H9 (cell line): ENCODE measurements around the gene SLC35F3. TPM values are rescaled to one million over a fixed set of nuclear protein-coding genes. Genes with fewer than 3 reads are reported as not detected.

Source experiments
- DNase-seq: peaks from one replicate; pipeline ENCODE4 v3.0.0-alpha.2; 2017
- H2AFZ ChIP-seq: one replicate; pipeline ENCODE4 v1.6.1; 2013; ENCODE audit warnings: mild to moderate bottlenecking, low read length, control low read depth, moderate library complexity
- H2AK5ac ChIP-seq: 2 replicates; pipeline ENCODE4 v1.6.1; 2013; ENCODE audit warnings: low read length, control low read depth, mixed read lengths; ENCODE audit not compliant: insufficient read length
- H2BK120ac ChIP-seq: one replicate; pipeline ENCODE4 v1.6.1; 2013; ENCODE audit warnings: low read depth, mild to moderate bottlenecking, low read length, control low read depth, inconsistent platforms; ENCODE audit not compliant: poor library complexity, severe bottlenecking
- H2BK12ac ChIP-seq: 2 replicates; pipeline ENCODE4 v1.6.1; 2013; ENCODE audit warnings: low read length, control low read depth, mixed read lengths, low read depth; ENCODE audit not compliant: insufficient read length
- H2BK15ac ChIP-seq: 2 replicates; pipeline ENCODE4 v1.6.1; 2013; ENCODE audit warnings: low read depth, low read length, control low read depth
- H2BK20ac ChIP-seq: one replicate; pipeline ENCODE4 v1.6.1; 2013; ENCODE audit warnings: low read depth, mild to moderate bottlenecking, low read length, control low read depth, inconsistent platforms; ENCODE audit not compliant: poor library complexity, severe bottlenecking
- H2BK5ac ChIP-seq: 2 replicates; pipeline ENCODE4 v1.6.1; 2013; ENCODE audit warnings: low read length, control low read depth, mixed read lengths; ENCODE audit not compliant: insufficient read length
- H3K14ac ChIP-seq: 2 replicates; pipeline ENCODE4 v1.6.1; 2013; ENCODE audit warnings: low read length, control low read depth; ENCODE audit not compliant: insufficient read depth
- H3K18ac ChIP-seq: 2 replicates; pipeline ENCODE4 v1.6.1; 2013; ENCODE audit warnings: low read depth, mild to moderate bottlenecking, mixed read lengths, low read length, control low read depth; ENCODE audit not compliant: insufficient read length
- H3K23ac ChIP-seq: 2 replicates; pipeline ENCODE4 v1.6.1; 2013; ENCODE audit warnings: low read length, control low read depth, mixed read lengths, low read depth; ENCODE audit not compliant: insufficient read length
- H3K23me2 ChIP-seq: 2 replicates; pipeline ENCODE4 v1.6.1; 2013; ENCODE audit warnings: low read depth, mild to moderate bottlenecking, mixed read lengths, low read length, control low read depth; ENCODE audit not compliant: insufficient read length, poor library complexity, severe bottlenecking
- H3K27ac ChIP-seq: 2 replicates; pipeline ENCODE4 v1.5.1; 2013; ENCODE audit warnings: low read length, control low read depth, mixed read lengths, low read depth; ENCODE audit not compliant: insufficient read length
- H3K27me3 ChIP-seq: 2 replicates; pipeline ENCODE4 v1.6.1; 2013; ENCODE audit warnings: low read length, control low read depth, inconsistent platforms; ENCODE audit not compliant: insufficient read depth
- H3K4ac ChIP-seq: 2 replicates; pipeline ENCODE4 v1.6.1; 2013; ENCODE audit warnings: low read depth, mild to moderate bottlenecking, control low read depth, inconsistent platforms, low read length, moderate library complexity
- H3K4me1 ChIP-seq: 2 replicates; pipeline ENCODE4 v1.6.1; 2013; ENCODE audit warnings: low read length, control low read depth, inconsistent platforms; ENCODE audit not compliant: insufficient read depth
- H3K4me2 ChIP-seq: 2 replicates; pipeline ENCODE4 v1.6.1; 2013; ENCODE audit warnings: low read length, control low read depth, mixed read lengths; ENCODE audit not compliant: insufficient read length, insufficient read depth
- H3K56ac ChIP-seq: 2 replicates; pipeline ENCODE4 v1.6.1; 2013; ENCODE audit warnings: low read depth, mild to moderate bottlenecking, mixed read lengths, low read length, control low read depth; ENCODE audit not compliant: insufficient read length
- H3K79me1 ChIP-seq: 2 replicates; pipeline ENCODE4 v1.6.1; 2013; ENCODE audit warnings: low read depth, mild to moderate bottlenecking, moderate library complexity, low read length, control low read depth, inconsistent platforms; ENCODE audit not compliant: insufficient read depth, poor library complexity, severe bottlenecking
- H3K79me2 ChIP-seq: 2 replicates; pipeline ENCODE4 v1.6.1; 2013; ENCODE audit warnings: low read length, control low read depth, inconsistent platforms; ENCODE audit not compliant: insufficient read depth
- H3K9ac ChIP-seq: 2 replicates; pipeline ENCODE4 v1.6.1; 2013; ENCODE audit warnings: low read length, control low read depth, mixed read lengths; ENCODE audit not compliant: insufficient read length; ENCODE audit errors: extremely low read depth
- H3K9me3 ChIP-seq: one replicate; pipeline ENCODE4 v1.6.1; 2013; ENCODE audit warnings: low read depth, low read length, inconsistent platforms; ENCODE audit not compliant: control insufficient read depth
- H3T11ph ChIP-seq: one replicate; pipeline ENCODE4 v1.6.1; 2013; ENCODE audit warnings: mild to moderate bottlenecking, low read length, control low read depth, inconsistent platforms
- H4K20me1 ChIP-seq: one replicate; pipeline ENCODE4 v1.6.1; 2013; ENCODE audit not compliant: control insufficient read depth, insufficient read length, insufficient read depth
- H4K5ac ChIP-seq: 2 replicates; pipeline ENCODE4 v1.6.1; 2013; ENCODE audit warnings: low read depth, mild to moderate bottlenecking, mixed read lengths, low read length, control low read depth; ENCODE audit not compliant: insufficient read length
- H4K8ac ChIP-seq: replicated peaks from 2 replicates; pipeline ENCODE4 v1.6.1; 2013; ENCODE audit warnings: low read length, control low read depth, mixed read lengths, low read depth; ENCODE audit not compliant: insufficient read length
- H4K91ac ChIP-seq: 2 replicates; pipeline ENCODE4 v1.6.1; 2013; ENCODE audit warnings: low read depth, mild to moderate bottlenecking, moderate library complexity, mixed read lengths, low read length, control low read depth; ENCODE audit not compliant: insufficient read length
- H3K27ac Mint-ChIP-seq, 3 experiments: 2 replicates in 2 of 3; 3 replicates in 1 of 3; pipeline ENCODE4 v1.8.0; 2020 to 2021; ENCODE audit warnings: mixed read lengths in 3 of 3, mild to moderate bottlenecking in 1 of 3, moderate library complexity in 1 of 3
- H3K27me3 Mint-ChIP-seq: 2 replicates; pipeline ENCODE4 v1.8.0; 2021; ENCODE audit warnings: low read depth, mild to moderate bottlenecking, moderate library complexity, mixed read lengths
- H3K36me3 Mint-ChIP-seq, 3 experiments: 2 replicates in 2 of 3; 3 replicates in 1 of 3; pipeline ENCODE4 v1.8.0; 2020 to 2021; ENCODE audit warnings: low read depth in 3 of 3, mixed read lengths in 3 of 3; ENCODE audit not compliant: insufficient read depth in 1 of 3
- H3K4me1 Mint-ChIP-seq, 2 experiments: 2 replicates each; pipeline ENCODE4 v1.8.0; 2020; ENCODE audit warnings: mixed read lengths in 2 of 2
- H3K4me3 Mint-ChIP-seq, 2 experiments: 2 replicates in 1 of 2; 3 replicates in 1 of 2; pipeline ENCODE4 v1.8.0; 2020 to 2021; ENCODE audit warnings: mild to moderate bottlenecking in 2 of 2, mixed read lengths in 2 of 2, moderate library complexity in 1 of 2
- H3K9me3 Mint-ChIP-seq, 2 experiments: 2 replicates in 1 of 2; 3 replicates in 1 of 2; pipeline ENCODE4 v1.8.0; 2020; ENCODE audit warnings: mild to moderate bottlenecking in 2 of 2, mixed read lengths in 2 of 2, moderate library complexity in 1 of 2
- WGBS: extraction: QIAGEN DNeasy Blood & Tissue Kit; methylation state at CpG from one replicate; pipeline ENCODE4 v1.1.7; 2013; ENCODE audit warnings: missing lambda C conversion rate, low lambda C conversion rate, mixed read lengths; ENCODE audit not compliant: insufficient read length; ENCODE audit errors: extremely low coverage; 5-methylcytosine and 5-hydroxymethylcytosine counted together
- total RNA-seq: library from RNA; stranded (reverse); gene quantifications from 2 replicates; pipeline ENCODE4 v1.2.1, GENCODE V29; 2021
- TF ChIP-seq, protein P1 (sequence below): fragments of 200-600 bp; sonication (generic); conservative IDR thresholded peaks from 3 replicates; pipeline ENCODE4 v1.8.0; 2021; ENCODE audit warnings: antibody characterized with exemption, mild to moderate bottlenecking

SLC35F3 gene
- total RNA-seq, 1 experiment from 2014 or later: 0.81 TPM

DNA sequence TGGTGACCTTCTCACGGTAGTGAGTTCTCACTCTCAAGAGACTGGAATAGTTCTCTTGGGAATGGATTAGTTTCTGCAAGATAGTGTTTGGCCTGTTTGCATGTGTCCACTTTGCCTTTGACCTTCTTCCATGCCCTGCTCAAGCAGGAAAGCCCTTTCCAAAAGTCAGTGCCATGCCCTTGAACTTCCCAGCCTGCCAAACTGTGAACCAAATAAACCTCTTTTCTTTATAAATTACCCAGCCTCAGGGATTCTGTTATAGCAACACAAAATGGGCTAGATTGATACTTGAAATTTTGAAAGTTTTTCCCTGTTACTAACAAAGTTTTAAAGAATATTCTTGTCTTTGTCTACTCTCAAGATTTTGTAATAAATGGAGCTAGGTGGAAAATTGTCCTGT, 139.6 kb downstream of the SLC35F3 start:
- no peak overlapping the region for H3K27ac ChIP-seq
- H2BK5ac ChIP-seq: no peak overlapping the region
- no peak overlapping the region for H4K91ac ChIP-seq
- H3K27me3 ChIP-seq: no peaks in the 10 kb centered on the region
- H3K9me3 ChIP-seq: no peaks in the 10 kb centered on the region
- H3K9ac ChIP-seq: no peak overlapping the region
- no peaks in the 10 kb centered on the region for H3K23me2 ChIP-seq
- H4K5ac ChIP-seq: no peak overlapping the region
- H3K79me2 ChIP-seq: no peaks in the 10 kb centered on the region
- no peak overlapping the region for H3K4me2 ChIP-seq
- no peak overlapping the region for H3K23ac ChIP-seq
- H3K4me1 ChIP-seq: no peaks in the 10 kb centered on the region
- H2AFZ ChIP-seq: no peak overlapping the region
- H3K9me3 Mint-ChIP-seq: peaks cover 13 to 19% of the 10 kb centered on the region in 2 experiments; a peak in 4 of 5 replicates
- no peak for DNase-seq
- no peak overlapping the region for H4K8ac ChIP-seq
- no peak overlapping the region for H3T11ph ChIP-seq
- peaks cover 2% of the 10 kb centered on the region; the same call in 1 of the 2 replicates for H3K27me3 Mint-ChIP-seq
- H3K4ac ChIP-seq: no peak overlapping the region
- no peaks in the 10 kb centered on the region for H3K4me1 Mint-ChIP-seq
- WGBS: no CpG with 5 or more reads among the region's 1 CpG
- H3K18ac ChIP-seq: no peak overlapping the region
- no peak overlapping the region for H3K56ac ChIP-seq
- H2BK120ac ChIP-seq: no peak overlapping the region
- H3K14ac ChIP-seq: no peak overlapping the region
- TF ChIP-seq, protein P1, sequence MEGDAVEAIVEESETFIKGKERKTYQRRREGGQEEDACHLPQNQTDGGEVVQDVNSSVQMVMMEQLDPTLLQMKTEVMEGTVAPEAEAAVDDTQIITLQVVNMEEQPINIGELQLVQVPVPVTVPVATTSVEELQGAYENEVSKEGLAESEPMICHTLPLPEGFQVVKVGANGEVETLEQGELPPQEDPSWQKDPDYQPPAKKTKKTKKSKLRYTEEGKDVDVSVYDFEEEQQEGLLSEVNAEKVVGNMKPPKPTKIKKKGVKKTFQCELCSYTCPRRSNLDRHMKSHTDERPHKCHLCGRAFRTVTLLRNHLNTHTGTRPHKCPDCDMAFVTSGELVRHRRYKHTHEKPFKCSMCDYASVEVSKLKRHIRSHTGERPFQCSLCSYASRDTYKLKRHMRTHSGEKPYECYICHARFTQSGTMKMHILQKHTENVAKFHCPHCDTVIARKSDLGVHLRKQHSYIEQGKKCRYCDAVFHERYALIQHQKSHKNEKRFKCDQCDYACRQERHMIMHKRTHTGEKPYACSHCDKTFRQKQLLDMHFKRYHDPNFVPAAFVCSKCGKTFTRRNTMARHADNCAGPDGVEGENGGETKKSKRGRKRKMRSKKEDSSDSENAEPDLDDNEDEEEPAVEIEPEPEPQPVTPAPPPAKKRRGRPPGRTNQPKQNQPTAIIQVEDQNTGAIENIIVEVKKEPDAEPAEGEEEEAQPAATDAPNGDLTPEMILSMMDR: no peak
- H3K4me3 Mint-ChIP-seq: no peak overlapping the region
- no peak overlapping the region for H2BK15ac ChIP-seq
- no peak overlapping the region for H2AK5ac ChIP-seq
- H4K20me1 ChIP-seq: no peaks in the 10 kb centered on the region
- H2BK12ac ChIP-seq: no peak overlapping the region
- H2BK20ac ChIP-seq: no peak overlapping the region
- H3K79me1 ChIP-seq: no peaks in the 10 kb centered on the region
- no peak overlapping the region for H3K27ac Mint-ChIP-seq
- H3K36me3 Mint-ChIP-seq: peaks cover 0 to 6% (median 2%) of the 10 kb centered on the region in 3 experiments; a peak in 3 of 7 replicates
